Measurements from ENCODE around the gene IL37. TPM values are rescaled to one million over a fixed set of nuclear protein-coding genes. Genes with fewer than 3 reads are reported as not detected.

The IL37 gene
- total RNA-seq, 1 experiment from 2014 or later: not detected

- Mint-ChIP-seq H3K27ac (ENCODE audit: low read depth, unreplicated experiment) (peak overlapping the region; percentile 9), H3K4me1 (ENCODE audit: insufficient read depth, unreplicated experiment) (peaks cover 28% of the 10 kb centered on the region), H3K4me3 (ENCODE audit: unreplicated experiment) (no peak overlapping the region), H3K27me3 (ENCODE audit: insufficient read depth, unreplicated experiment) (no peaks in the 10 kb centered on the region), H3K9me3 (ENCODE audit: unreplicated experiment) (peaks cover 12% of the 10 kb centered on the region), H3K36me3 (ENCODE audit: insufficient read depth, unreplicated experiment) (peaks cover 13% of the 10 kb centered on the region)
- no TSS peak for BruUV-seq (replicated peaks)
- POLR2A ChIA-PET: interaction anchor here (0.6 to 2.2 kb wide), 9 partner anchors 10 to 239 kb away, joined by 3 to 16 read pairs (median 3); partner anchors contain the start of gene IL1A
- no peak for TF ChIP-seq CTCF (IDR thresholded peaks at IDR 0.05; ENCODE audit: unreplicated experiment)
- intact Hi-C loops (cut with micrococcal nuclease): no loop called here
- CTCF ChIA-PET: interaction anchor here (0.6 to 1.6 kb wide), 7 partner anchors 9 to 172 kb away, joined by 3 to 4 read pairs (median 4); partner anchors contain the start of gene CKAP2L
- DNase-seq (ENCODE audit: unreplicated experiment): no peak
These were observed 43.0 kb upstream of the IL37 start for GRCh38 chr2:112867701-112868631.

GRCh38 chr2:112869258-112869842 is 41.6 kb upstream of the IL37 start:
- POLR2A ChIA-PET: interaction anchor here (0.6 to 2.2 kb wide), 11 partner anchors 9 to 120 kb away, joined by 3 to 16 read pairs (median 5); partner anchors contain the start of genes IL1A and IL1B
- H3K36me3 Mint-ChIP-seq (ENCODE audit: insufficient read depth, unreplicated experiment): peaks cover 13% of the 10 kb centered on the region

GRCh38 chr2:112870841-112871835 is 39.8 kb upstream of the IL37 start:
- peaks cover 28% of the 10 kb centered on the region for H3K4me1 Mint-ChIP-seq (ENCODE audit: insufficient read depth, unreplicated experiment)
- no peaks in the 10 kb centered on the region for H3K27me3 Mint-ChIP-seq (ENCODE audit: insufficient read depth, unreplicated experiment)
- H3K9me3 Mint-ChIP-seq (ENCODE audit: unreplicated experiment): peaks cover 4% of the 10 kb centered on the region
- POLR2A ChIA-PET: interaction anchor here (0.6 to 1.8 kb wide), 4 partner anchors 8 to 100 kb away, joined by 3 to 5 read pairs (median 3); partner anchors contain the start of gene IL1A
- no peak overlapping the region for H3K27ac Mint-ChIP-seq (ENCODE audit: low read depth, unreplicated experiment)
- peaks cover 13% of the 10 kb centered on the region for H3K36me3 Mint-ChIP-seq (ENCODE audit: insufficient read depth, unreplicated experiment)
- TF ChIP-seq CTCF (IDR thresholded peaks at IDR 0.05; ENCODE audit: unreplicated experiment): no peak
- no peak for DNase-seq (ENCODE audit: unreplicated experiment)
- intact Hi-C loops (cut with micrococcal nuclease): no loop called here
- no peak overlapping the region for H3K4me3 Mint-ChIP-seq (ENCODE audit: unreplicated experiment)
- BruUV-seq (replicated peaks): no TSS peak
- CTCF ChIA-PET: interaction anchor here (0.8 to 1.2 kb wide), 4 partner anchors 9 to 122 kb away, joined by 3 to 5 read pairs (median 3); no protein-coding TSS in a partner anchor

More at GRCh38 chr2:112869258-112869842, 41.6 kb upstream of the IL37 start:
- peaks cover 28% of the 10 kb centered on the region for H3K4me1 Mint-ChIP-seq (ENCODE audit: insufficient read depth, unreplicated experiment)
- peak overlapping the region; percentile 1 for H3K4me3 Mint-ChIP-seq (ENCODE audit: unreplicated experiment)
- no peaks in the 10 kb centered on the region for H3K27me3 Mint-ChIP-seq (ENCODE audit: insufficient read depth, unreplicated experiment)
- peaks cover 12% of the 10 kb centered on the region for H3K9me3 Mint-ChIP-seq (ENCODE audit: unreplicated experiment)
- CTCF ChIA-PET: interaction anchor here (0.6 to 1.6 kb wide), 4 partner anchors 14 to 86 kb away, joined by 3 to 4 read pairs (median 4); no protein-coding TSS in a partner anchor
- TF ChIP-seq CTCF (IDR thresholded peaks at IDR 0.05; ENCODE audit: unreplicated experiment): no peak
- H3K27ac Mint-ChIP-seq (ENCODE audit: low read depth, unreplicated experiment): peak overlapping the region; percentile 9
- BruUV-seq (replicated peaks): no TSS peak
- DNase-seq (ENCODE audit: unreplicated experiment): peak; percentile 99
- intact Hi-C loops (cut with micrococcal nuclease): no loop called here

Data from MCF 10A (cell line).